Activated CD4-positive, CD25-positive, alpha-beta regulatory T cell treated with anti-CD3 and anti-CD28 coated beads, Interleukin-2, amount 50 U/mL, for 72 hours (primary cell): ENCODE measurements around the gene ASCL5.
A peak's percentile ranks its signal among the peaks of the same experiment; 100 is the strongest.

ENCODE experiments used
- DNase-seq: peaks from one replicate; pipeline ENCODE4 v3.0.0; 2021

Gene ASCL5

DNA sequence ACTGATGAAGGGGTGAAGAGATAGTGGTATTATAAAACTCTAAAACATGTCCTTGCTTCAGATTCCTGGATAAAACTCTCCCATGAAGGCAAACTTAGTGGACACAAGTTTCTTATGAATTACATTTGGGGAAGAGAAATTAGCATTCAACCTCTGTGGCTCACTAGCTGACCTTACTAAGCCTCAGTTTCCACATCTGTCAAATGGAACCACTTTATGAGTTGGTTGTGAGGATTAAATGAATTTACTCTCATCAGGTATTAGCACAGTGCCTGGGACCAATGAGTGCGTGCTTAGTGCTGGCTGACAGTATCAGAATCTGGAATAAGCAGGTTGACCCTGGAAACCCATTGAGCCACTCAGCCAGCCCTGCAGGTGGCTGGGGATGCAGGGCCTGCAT lies 17.3 kb downstream of the ASCL5 start:
- no peak for DNase-seq

DNA sequence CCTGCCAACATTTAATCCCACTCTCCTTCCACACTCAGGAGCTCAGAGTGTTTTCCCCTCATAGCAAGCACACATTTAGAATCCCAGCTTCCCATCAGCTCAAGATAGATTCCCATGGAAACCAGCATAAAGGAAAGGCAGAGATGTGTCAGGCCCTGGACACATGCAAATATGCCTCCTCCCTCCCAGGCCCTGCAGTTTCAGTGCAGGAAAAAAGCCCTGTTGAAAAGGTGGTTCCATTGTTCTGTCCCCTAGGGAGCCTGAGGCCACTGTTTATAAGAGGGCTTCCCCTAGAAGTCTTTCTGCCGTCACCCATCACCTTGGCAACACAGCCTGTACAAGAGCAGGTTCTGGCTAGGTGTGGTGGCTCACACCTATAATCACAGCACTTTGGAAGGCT lies 18.4 kb downstream of the ASCL5 start:
- DNase-seq = no peak

DNA sequence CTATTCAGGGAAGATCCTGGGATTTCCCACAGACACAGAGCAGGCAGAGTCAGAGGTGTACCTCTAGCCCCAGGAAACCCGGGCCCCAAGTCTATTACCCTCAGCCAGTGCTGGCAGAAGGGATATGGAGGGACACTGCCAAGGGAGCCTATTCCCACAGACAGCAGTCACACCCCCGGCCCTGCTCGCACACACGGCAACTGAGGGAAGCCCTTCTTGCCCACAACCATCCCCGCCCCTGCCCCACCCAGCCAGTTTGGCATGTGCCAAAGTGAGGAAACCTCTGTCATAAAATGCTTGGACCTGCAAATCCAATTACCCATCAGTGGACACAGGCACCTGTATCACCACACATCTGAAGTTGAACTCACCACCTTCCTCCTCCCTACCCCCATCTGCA lies 21.3 kb downstream of the ASCL5 start:
- DNase-seq = no peak

DNA sequence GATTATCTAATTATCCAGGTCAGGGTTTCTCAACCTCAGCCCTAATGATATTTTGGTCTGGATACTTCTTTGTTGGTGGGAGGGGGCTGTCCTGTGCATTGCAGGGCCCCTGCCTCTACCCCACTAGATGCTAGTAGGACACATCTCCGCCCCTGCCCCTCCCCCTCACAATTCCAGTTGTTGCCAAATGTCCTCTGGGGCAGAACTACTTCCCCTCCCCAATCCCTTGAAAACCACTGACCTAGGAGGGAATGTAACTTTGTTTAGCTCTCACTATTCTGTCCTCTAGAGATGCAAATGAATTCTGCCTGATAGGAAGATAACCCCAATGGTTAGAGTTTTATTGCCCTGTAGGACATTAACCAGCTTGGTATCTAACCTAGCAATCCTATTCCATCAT lies 22.8 kb downstream of the ASCL5 start:
- DNase-seq = no peak

DNA sequence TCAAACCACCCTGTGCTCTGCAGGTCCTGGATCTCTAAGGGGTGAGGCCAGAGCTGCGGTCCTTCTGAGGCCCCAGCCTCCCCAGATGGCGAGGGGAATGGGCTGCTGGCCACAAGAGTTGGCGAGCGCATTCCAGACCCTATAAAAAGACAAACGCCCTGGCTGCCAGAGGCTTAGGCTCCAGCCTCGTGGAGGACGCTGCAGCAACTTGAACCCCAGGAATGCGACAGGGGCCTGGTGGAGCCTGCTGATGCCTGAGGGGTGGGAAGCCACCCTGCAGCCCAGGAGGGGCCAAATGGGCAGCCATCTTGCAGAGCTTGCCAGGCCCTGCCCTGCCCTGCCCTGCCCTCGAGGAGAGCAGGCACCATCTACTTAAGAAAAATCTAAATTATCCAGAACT lies 23.3 kb downstream of the ASCL5 start:
- no peak for DNase-seq

DNA sequence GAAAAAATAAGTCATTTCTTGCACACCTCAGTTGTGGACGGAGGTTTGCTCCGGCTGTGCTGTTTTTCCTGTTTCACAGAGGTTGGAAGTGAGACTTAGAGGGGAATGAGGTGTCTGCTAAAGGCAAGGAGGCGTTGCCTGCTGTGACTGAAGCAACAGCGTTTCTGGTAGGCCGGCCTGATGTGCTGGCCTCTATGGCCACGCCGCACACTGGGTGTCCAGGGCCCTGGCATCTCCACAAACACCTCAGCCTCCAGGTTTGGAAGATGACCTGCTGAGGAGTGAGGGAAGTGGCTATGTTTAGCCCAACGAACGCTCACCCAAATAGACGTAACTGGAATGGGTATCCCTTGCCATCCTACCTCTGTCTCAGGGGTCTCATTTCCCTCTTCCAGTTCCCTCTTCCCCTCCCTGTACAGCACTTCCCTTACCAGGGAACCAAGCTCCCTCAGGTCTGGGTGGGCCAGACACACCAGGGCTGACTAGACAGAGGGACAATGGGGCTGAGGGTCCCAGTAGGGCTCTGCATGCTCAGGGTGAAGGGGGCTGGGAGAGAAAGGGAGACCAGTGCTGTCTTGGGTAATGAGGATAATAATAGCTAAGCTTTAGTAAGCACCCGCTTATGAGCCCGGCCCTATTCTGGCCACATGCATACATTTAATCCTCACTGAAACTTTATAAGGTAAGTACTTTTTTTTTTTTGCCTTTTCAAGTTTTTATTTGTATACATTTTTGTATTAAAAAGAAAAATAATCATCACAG lies 26.6 kb downstream of the ASCL5 start:
- DNase-seq = no peak

DNA sequence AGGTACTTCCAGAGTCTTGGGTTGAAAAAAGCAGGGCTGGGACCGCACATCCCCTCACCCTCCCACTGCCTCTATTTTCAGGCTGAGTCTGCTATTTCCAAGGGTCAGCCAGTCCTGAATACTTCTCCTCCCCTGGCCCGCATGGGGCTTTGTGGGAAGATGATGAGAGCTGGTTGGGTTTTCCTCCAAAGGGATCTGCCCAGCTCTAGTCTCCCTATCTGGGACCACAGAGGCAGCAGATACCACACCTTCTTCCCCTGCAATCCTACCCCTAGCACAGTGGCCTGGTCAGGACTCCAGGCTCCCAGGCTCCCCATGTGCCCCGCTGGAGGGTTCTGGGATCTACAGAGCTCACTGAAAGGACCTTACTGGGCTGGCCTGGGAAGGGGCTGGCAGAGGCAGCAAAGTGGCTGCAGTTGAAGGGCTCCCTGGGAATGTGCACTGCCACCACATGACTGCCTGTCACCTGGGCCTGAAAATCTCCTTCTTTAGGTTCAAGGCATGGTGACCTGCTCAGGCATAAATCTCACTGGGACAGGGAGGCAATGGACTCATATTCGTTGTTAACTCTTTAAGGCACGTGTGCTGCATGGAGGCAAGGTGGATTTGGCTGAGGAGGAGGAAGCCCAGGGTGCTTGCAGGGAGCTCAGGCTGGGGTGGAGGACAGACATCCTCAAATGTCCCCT lies 27.8 kb downstream of the ASCL5 start:
- no peak for DNase-seq

DNA sequence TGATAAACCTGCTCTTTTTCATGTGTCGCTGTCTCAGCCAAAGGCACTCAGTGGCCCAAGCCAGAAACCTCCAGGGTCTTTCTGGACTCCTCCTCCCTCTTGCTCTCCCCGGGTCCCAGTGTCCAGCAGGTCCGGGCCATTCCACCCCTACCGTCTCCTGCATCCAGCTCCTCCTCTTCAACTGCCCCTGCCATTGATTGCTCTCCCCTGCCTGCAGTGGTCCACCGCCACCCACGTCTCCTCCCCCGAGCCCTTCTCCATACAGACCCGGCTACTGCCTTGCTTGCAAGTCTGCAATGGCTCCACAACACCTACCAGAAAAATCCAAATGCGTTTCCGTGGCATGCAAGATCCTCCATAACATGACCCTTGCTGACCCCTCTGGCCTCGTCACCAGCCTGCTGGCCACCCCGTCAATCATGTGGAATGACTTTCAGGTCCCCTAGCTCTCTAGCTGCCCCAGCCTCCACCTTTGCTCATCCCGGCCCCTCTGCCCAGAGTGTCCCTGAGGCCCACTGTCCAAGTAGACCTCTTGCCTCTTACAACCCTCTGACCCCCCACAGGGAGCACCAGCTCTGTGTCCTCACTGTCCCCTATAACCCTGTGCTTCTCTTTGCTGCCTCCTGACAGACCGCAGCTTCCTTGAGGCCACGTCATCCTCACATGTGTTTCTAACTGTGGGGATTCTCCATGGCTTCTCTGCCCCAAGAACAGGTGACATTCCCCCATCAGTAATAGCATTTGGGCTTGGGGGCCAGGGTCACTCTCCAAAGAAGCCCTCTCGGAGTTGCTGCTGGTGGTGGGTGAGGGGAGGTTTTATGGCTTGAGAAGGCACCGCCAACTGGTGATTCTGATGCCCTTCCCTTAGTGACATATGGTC lies 29.8 kb downstream of the ASCL5 start:
- no peak for DNase-seq

DNA sequence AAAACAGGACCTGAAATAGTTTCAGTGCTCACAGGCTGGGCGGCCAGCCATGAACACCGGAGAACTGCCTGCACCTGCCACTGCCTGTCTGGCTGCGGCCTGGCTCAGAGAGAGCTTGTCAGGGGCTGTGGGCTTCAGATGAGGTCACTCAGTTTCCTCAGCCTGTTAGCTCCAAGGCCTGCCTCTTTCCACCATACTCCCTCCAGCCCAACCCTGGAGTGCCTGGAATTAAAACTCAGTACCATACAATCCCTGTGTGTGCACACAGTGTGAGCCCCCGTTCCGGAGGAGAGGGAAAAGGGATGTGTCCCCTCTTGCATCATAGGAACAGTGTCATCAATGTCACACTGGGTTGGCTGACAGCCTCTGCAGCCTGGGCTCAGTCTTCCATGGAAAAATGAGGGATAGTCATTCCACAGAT lies 30.9 kb downstream of the ASCL5 start:
- no peak for DNase-seq

DNA sequence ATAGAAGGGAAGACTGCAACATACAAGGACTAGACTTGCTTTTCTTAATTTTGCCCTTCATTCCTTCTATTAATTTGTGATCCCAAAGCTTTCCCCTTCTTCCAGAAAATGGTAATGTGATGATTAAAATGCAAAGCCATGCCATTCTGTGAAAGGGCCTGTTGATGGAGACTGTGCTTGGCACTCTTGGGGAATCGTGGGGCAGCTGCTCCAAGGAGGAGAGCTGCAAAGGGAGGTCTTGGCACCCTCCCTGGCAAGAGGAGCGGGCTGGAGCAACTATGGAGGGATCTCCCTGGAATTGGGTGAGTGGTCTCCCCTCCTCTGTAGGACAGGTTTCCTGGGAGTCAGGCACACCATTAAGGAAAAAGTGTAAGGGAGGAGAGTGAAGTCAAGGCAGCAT lies 31.4 kb downstream of the ASCL5 start:
- DNase-seq = no peak

DNA sequence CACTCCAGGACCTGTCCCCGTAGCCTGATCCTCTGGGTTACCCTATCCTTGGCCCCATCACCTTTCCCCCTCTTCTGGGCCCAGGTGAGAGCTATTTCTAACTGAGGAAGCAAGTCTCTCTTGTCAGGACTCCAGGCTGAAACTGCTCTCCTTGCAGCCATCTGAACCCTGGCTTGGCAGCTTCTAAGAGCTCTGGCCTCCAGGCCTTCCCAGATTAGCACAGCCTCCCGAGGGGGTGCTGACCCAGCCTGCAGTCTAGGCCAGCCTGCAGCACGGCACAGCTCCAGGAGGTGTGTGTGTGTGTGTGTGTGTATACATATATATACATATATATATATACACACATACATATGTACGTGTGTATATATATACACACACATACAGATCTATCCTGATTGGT lies 32.2 kb downstream of the ASCL5 start:
- no peak for DNase-seq

DNA sequence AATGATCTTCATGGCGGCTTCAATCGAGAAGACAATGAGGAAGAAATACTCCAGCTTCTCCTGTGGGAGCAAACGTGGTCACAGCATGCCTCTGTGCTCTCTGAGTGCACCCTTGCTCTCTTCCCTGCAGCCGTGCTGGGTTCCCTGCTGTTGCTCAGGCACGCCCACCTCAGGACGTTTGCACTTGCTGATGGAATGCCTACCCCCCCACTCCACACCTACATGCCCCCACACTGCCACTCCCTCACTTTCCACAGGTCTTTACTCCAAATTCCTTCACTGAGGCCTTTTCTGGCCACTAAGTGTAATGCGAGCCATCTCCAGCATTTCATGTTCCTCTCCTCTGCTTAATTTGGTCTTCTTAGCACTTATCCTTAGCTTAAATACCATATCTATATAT lies 33.0 kb downstream of the ASCL5 start:
- no peak for DNase-seq

DNA sequence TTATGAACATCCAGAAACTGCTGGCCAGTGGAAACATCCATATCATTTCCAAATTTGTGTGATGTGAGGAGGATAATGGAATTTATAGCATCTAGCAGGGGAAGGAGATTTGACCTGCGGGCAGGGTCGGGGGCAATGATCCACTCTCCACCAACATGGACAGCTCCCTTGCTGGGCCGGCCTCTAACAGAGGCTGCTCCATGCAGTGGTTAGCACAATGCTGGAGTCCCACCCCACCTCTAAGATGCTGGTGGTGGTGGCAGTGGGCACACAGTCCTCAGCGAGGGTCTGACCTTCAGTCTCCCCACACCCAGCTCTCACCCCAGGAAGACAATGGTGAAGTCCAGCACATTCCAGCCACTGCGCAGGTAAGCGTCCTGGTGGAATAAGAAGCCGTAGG lies 33.4 kb downstream of the ASCL5 start:
- no peak for DNase-seq

DNA sequence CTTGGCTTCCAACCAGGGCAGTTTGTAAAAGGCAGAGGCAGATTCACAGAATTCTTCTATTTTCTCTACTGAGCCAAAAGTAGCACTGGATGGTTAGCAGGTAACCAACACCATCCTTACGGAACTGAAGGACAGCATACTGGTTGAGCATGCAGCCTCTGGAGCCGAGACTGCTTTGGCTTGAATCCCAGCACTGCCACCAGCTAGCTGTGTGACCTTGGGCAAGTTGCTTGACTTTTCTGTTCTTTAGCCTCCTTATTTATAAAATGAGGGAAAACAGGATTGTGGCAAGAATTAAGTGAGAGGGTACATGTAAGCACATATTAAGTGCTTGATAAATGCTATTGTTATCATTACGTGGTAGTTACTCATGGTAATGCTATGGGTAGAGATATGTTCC lies 34.2 kb downstream of the ASCL5 start:
- no peak for DNase-seq

DNA sequence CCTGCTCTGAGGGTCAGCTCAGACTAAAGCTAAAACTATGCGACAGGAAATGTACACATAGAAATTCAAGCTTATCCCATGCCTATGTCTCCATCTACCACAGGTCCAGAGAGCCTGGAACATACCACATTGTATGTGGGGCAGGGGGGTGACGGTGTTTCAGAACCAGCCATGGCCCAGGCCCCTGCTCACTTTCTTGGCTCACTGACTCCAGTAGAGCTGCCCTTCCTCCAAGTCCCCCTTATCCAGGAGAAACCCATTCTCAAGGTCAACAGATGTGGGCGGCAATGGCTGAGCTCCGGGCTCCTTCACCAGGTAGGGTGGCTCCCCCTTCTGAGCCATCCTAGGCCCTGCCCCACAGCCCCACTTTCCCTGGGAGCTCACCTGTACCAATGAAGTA lies 35.7 kb downstream of the ASCL5 start:
- DNase-seq = no peak

DNA sequence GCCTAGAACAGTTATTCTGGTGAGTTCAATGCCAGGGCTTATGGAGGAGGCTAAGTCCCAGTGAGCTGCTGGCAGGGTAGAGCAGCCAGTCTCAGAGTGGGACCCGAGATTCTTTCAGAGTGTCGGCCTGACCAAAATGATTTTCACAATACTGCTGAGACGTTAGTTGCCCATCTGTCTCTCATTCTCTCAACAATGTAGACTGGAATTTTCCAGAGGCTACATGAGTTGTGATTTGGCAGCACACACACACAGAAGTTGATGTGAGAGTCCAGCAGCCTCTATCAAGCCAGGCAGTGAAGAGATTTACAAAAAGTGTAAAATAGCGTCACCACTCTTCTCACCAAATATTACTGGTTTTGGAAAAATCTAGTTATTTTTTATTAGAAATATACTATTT lies 36.4 kb downstream of the ASCL5 start:
- DNase-seq = no peak

DNA sequence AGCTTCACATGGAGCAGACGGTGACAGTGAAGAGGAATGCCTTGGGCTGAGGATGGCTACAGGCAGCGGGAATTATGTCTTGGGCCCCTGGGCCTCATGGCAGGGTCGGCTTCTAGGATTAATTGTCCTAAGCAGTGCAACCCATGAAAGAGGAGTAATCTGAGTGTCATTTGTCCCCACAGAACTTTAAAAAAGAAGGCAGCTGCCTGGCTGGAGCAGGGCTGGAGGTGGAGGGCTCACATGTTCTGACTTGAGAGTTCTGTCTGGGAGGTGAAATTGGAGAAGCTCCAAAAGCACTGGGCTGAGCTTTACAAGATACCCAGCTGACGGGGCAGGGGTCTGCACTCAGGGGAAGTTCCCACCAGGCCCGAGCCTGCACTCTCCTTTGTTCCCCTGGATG lies 37.4 kb downstream of the ASCL5 start:
- no peak for DNase-seq

DNA sequence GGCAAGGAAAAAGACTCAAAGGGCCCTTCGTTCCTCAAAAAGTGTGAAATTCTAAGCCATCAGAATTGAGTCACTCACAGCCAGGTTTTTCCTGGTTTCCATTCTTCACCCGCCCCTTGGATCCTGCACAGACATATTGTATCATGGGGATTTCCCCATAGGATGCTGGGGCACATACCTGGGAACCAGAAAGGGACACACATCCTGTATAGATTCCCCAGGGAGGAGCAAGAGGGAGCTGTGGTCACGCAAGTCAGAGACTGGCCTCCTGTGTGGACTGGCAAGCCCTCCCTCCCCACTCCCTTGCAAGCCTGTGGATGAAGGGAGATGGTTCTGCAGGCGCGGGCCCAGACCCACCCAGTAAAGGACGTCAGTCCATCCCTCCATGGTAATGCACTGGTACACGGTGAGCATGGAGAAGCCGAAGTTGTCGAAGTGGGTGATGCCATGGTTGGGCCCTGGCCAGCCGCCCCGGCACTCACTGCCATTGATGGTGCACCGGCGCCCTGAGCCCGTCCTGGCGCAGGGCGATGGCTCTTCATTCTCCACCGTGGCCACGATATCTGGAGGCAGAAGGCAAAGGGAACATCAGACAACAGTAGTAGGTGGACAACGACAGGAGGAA lies 38.0 kb downstream of the ASCL5 start:
- no peak for DNase-seq

DNA sequence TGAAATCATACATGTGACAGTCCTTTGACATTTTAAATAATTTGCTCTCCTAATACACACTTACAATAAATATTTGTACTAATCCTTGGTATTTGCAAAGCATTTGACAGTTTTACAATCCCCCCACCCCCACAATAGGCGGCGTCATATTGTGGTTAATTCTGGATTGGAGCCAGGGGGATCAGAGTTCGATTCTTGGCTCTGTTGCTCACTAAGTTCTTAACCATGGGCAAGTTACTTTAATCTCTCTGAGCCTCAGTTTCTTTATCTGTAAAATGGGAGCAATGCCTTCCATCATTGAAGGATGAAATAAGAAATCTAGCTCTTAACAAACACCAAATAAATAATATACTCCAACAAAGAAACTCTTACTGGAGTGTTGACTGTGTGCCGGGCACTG lies 38.6 kb downstream of the ASCL5 start:
- DNase-seq = no peak

DNA sequence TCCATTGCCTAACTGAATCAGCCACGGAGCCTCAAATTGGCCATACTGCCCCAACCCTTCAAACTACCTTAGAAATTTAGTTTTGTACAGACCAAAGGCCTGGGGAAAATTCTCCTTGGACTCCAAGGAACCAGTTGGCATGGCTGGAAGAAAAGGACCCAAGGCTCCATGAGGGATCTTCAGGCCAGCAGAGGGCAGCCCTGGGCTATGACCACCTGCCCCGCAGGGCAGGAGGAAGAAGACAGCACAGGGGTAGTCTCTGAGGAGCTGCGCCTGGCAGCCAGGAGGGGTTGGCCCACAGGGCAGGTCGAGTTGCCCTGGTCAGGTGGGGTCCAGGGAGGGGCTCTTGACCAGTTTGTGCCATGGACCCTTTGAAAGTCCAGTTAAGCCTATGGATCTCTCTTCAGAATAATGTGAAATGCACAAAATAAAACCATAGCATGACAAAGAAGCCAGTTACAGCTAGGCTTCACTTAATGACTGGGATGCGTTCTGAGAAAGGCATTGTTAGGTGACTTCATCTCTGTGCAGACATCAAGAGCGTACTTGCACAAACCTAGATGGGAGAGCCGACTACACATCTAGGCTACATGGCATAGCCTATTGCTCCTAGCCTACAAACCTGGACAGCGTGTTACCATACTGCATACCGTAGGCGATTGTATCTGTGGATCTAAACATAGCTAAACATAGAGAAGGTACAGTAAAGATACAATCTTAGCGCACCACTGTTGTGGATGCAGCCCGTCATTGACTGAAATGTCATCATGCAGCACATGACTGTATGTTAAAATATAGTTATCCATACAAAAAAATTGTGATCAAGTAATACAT lies 40.9 kb downstream of the ASCL5 start:
- DNase-seq = peak; percentile 38

DNA sequence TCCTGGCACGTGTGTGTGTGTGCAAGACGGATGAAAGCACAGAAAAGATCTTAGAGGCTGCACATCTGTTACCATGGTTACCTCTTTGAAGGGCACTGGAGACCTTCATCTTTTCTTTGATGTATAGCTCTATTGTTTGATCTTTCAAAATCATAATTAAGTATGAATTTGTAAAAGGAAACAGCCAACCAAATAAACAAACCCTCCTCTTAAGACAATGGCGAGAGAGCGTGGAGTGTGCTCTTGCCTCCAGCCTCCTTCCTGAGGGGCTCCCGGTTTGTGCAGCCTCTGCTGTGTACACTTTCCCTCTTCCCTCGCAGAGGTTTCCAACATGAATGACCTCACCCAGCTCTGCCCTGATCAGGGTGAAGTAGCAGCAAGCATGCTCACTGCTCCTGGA lies 42.7 kb downstream of the ASCL5 start:
- no peak for DNase-seq

DNA sequence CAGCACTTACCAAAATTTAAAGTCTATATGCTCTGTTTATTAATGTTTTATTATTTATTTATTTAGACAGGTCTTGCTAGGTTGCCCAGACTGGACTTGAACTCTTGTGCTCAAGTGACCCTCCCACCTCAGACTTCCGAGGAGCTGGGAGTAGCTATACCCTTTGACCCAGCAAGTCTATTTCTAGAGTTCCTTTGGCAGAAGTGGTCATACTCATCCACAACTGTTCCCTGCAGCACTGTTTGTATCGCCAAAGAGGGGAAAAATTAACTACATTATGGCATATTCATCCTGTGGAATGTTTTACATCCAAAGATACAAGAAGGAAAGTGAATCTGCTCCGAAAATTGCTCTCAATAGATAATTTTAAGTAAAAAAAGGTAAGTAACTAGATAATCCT lies 43.2 kb downstream of the ASCL5 start:
- DNase-seq = no peak

DNA sequence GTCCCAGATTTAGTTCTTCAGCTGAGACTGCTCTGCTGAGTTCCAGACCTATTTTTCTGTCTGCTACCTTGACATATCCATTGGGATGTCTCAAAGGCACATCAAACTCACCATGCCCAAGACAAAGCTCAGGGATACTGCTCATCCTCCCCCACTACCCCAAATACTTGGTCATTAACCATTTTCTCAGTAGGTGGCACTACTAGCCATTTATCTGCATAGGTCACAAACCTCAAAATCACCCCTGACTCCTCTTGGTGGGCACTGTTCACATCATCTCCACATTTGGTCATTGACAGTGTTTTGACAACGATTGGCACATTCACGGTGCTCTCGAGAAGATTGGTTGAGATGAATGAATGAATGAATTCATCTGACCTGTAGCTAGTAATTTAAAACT lies 46.8 kb downstream of the ASCL5 start:
- no peak for DNase-seq
